Measurements from ENCODE around the gene GGT5.
A peak's percentile ranks its signal among the peaks of the same experiment; 100 is the strongest.
"Not testable (repeated sequence)": the region's sequence is repeated elsewhere in the genome, so short reads cannot be mapped to it uniquely, and the experiment has no call there.

Gene GGT5

GRCh38 chr22:24245030-24245431 lies at the start of gene GGT5:
Gene GGT5 (minus strand): TSS chr22:24245082. CDS start chr22:24244725, 357 bp downstream.
- not testable (repeated sequence) for DNase-seq (ENCODE audit: low read depth, low spot score)

DNA sequence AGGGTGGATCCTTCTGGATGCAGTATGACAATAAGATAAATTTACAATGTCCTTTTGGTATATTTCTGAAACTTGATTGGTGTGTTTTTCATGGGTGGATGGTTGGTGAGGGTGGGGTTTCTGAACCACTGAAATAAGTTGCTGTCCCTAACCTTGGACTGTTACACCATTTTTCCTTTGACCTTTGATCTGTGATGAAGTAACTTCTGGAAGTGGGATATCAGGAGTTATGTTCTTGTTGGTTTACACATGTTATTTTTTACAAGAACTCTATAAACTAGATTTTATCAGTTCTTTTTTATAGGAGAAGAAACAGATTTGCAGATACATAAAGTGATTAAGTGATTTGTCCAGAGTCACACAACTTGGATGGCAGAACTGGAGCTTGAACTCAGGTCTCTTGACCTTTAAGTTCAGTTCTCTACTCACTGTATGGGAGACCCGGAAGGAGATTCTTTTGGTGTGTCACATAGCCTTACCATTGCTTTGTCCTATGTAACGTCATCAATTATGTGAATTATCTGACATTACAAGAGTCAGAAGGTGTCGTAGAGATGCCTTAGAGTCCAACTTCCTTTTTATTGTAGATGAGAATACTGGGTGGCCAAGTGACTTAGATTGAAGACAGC lies 47.4 kb upstream of the GGT5 start:
- not testable (repeated sequence) for DNase-seq (ENCODE audit: low read depth, low spot score)

- DNase-seq (ENCODE audit: low read depth, low spot score) = no peak
These were observed 46.8 kb upstream of the GGT5 start for GRCh38 chr22:24291515-24292201.

GRCh38 chr22:24290459-24290858 lies 45.6 kb upstream of the GGT5 start:
- no peak for DNase-seq (ENCODE audit: low read depth, low spot score)

GRCh38 chr22:24289741-24290163 lies 44.9 kb upstream of the GGT5 start:
- no peak for DNase-seq (ENCODE audit: low read depth, low spot score)

DNA sequence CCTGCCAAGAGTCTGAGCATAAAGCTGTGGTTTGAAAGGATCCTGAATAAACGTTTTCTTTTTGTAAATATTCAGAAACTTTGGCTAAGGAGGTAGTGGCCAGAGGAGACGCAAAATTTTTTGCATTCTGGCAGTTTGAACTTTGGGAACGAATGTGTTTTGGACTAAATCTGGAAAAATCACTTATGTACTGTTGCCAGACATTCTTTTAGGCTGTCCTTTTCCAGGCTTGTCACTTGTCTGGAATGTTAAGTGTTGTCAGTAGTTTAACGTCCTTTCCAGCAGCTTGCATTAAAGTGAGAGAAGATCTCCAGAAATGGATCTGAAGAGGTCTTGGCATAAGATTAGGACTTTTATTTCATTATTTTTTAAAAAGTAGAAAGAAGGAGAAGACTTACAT lies 44.2 kb upstream of the GGT5 start:
- no peak for DNase-seq (ENCODE audit: low read depth, low spot score)

DNA sequence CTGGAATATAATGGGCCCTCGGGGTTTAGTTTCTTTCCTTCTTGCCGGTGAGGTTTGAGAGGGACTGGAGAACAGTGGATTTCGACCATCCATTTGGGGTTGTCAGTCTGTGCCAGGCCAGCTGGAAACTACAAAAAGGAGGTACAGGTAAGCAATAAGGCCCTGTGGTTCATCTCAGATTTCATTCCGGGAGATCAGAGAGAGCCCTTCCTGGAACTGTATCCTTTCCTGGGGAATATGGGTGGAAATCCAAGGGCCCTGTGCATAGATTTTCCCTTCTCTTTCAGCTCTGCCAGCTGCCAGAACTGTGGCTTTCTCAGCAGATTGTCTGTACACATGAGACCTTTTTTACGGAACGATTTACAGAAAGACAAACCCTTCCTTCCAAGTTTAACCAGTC lies 42.9 kb upstream of the GGT5 start:
- DNase-seq (ENCODE audit: low read depth, low spot score) = not testable (repeated sequence)

GRCh38 chr22:24287212-24287611 lies 42.3 kb upstream of the GGT5 start:
- not testable (repeated sequence) for DNase-seq (ENCODE audit: low read depth, low spot score)

DNA sequence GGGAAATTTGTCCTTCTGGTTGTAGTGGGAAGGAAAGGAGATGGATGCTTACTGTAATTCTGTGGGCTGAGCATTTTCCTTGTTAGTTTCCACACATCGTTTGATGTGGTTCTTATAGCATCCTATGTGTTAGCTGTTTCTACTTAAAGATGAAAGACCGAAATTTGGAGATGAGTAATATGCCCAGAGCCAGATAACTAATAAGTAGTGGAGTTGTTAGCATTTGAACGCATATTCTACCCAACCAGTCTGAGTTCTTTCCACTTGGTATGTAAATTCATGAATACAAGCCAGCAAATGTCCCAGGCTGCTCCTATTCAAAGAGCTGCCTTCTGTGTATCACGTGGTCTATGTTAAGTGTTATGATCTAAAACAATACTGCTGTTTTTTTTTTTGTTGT lies 40.4 kb upstream of the GGT5 start:
- DNase-seq (ENCODE audit: low read depth, low spot score) = no peak

- DNase-seq (ENCODE audit: low read depth, low spot score) = no peak
These were observed 39.9 kb upstream of the GGT5 start for GRCh38 chr22:24284747-24285203.

DNA sequence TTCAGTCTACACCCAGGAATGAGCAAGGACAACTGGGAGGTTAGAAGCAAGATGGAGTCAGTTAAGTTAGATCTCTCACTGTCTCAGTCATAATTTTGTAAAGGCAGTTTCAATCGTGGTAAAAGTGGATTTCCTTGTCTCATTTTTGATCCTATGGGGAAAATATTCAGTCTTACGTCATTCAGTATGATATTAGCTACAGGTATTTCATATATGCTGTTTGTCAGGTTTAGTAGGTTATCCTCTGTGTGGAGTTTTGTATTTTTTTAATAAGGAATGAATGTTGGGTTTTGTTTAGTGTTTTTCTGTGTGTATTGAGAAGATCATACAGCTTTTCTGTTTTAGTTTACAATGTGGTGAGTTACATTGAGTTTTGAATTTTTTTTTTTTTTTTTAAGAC lies 37.5 kb upstream of the GGT5 start:
- no peak for DNase-seq (ENCODE audit: low read depth, low spot score)

- DNase-seq (ENCODE audit: low read depth, low spot score) = not testable (repeated sequence)
These were observed 35.5 kb upstream of the GGT5 start for GRCh38 chr22:24280363-24280762.

DNA sequence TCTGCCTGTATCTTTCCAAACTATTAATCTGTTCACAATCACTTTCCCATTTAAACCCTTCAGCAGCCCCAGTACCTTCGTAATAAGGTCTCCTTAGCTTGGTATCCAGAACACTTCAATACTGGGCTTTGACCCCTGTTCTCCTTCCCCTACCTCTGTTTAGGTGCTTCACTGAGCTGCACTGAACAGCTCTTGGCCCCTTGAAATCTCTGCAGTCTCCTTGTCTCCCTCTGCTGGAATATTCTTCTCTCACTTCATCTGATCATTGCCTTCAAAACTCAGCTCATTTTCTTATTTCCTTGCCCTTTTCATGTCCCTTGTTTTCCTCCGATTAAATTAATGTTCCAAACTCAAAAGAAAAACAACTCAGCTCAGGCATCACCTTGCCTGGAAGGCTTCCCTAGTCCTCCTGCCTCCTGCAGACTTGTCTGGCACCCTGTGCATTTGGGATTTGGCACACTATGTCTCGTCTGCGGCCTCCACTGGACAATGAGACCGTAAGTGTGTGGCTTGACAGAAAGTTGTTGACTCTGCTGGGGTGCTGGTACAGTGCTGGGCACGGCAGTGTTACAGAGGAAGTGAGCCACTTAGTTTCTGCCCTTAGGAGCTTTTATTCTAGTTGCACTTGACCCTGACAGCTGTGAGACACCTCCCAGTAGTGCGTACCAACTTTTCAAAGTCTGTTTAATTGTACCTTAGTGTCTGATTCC lies 30.0 kb upstream of the GGT5 start:
- not testable (repeated sequence) for DNase-seq (ENCODE audit: low read depth, low spot score)

DNA sequence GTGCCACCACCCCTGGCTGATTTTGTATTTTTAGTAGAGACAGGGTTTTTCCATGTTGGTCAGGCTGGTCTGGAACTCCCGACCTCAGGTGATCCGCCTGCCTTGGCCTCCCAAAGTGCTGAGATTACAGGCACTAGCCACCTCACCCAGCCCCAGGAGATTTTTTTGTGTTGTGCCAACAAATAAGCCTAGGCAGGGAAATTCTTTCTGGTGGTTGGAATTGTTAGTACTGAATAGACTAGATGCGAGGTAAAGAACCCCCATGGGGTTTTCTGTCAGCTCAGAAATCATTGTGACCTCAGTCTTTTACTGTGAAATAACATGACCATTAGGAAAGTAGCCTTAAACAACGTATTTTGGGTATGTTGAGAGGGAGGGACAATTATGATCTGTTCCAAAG lies 29.0 kb upstream of the GGT5 start:
- not testable (repeated sequence) for DNase-seq (ENCODE audit: low read depth, low spot score)

GRCh38 chr22:24273031-24273430 lies 28.1 kb upstream of the GGT5 start:
- not testable (repeated sequence) for DNase-seq (ENCODE audit: low read depth, low spot score)

GRCh38 chr22:24271386-24271854 lies 26.5 kb upstream of the GGT5 start:
- no peak for DNase-seq (ENCODE audit: low read depth, low spot score)

- DNase-seq (ENCODE audit: low read depth, low spot score) = peak; percentile 77
These were observed 25.9 kb upstream of the GGT5 start, which contains the start of gene SPECC1L for GRCh38 chr22:24270556-24271385. Gene SPECC1L (plus strand): TSS chr22:24270831. CDS start chr22:24302232, 31,401 bp downstream.

DNA sequence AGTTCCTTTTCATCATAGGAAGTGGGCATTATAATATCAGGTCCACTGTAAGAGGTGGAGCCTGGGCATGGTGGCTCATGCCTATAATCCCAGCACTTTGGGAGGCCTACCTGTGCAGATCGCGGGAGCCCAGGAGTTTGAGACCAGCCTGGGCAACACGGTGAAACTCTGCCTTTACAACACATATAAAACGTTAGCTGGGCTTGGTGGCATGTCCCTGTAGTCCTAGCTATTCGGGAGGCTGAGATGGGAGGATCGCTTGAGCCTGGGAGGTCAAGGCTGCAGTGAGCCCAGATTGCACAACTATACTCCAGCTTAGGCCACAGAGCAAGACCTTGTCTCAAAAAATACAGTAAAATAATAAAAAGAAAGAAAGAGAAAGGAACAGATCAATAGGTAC lies 21.6 kb upstream of the GGT5 start:
- not testable (repeated sequence) for DNase-seq (ENCODE audit: low read depth, low spot score)

GRCh38 chr22:24265734-24266133 lies 20.9 kb upstream of the GGT5 start:
- no peak for DNase-seq (ENCODE audit: low read depth, low spot score)

- DNase-seq (ENCODE audit: low read depth, low spot score) = not testable (repeated sequence)
These were observed 19.5 kb upstream of the GGT5 start for GRCh38 chr22:24264329-24264896.

DNA sequence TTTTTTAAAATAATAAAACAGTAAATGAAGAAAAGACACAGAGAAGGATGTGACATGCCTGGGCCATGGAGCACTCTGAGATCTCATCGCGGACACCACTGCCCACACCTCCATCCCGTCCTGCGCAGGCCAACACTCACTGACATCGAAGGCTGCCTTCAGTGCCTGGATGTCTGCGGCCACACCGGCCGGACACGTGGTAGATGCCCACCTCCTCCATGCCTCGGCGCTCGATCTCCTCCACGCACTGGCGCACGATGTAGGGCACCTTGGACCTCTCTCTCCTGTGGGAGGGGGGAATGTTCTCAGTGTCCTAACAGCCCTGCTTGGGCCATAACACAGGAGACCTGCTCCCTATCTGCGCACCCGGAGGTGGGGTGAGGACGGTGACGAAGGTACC lies 18.6 kb upstream of the GGT5 start:
- not testable (repeated sequence) for DNase-seq (ENCODE audit: low read depth, low spot score)
